ENCODE data around the gene CNOT3.

DNA sequence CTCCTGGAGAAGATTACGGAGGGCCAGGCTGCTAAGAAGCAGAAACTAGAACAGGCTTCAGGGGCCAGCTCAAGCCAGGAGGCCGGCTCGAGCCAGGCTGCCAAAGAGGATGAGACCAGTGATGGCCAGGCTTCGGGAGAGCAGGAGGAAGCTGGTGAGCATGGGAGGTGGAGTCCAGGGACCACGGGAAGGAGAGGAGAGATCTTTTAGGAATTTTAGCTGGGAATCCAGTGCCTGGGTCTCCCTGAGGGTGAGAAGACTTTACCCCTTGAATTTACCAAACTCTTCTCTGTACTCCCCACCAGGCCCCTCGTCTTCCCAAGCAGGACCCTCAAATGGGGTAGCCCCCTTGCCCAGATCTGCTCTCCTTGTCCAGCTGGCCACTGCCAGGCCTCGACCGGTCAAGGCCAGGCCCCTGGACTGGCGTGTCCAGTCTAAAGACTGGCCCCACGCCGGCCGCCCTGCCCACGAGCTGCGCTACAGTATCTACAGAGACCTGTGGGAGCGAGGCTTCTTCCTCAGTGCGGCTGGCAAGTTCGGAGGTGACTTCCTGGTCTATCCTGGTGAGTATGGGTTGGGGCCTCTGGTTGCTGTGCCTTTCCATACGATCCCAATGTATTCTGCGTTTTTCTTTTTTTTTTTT, 54.4 kb downstream of the CNOT3 start:
- TF ChIP-seq, protein P1, sequence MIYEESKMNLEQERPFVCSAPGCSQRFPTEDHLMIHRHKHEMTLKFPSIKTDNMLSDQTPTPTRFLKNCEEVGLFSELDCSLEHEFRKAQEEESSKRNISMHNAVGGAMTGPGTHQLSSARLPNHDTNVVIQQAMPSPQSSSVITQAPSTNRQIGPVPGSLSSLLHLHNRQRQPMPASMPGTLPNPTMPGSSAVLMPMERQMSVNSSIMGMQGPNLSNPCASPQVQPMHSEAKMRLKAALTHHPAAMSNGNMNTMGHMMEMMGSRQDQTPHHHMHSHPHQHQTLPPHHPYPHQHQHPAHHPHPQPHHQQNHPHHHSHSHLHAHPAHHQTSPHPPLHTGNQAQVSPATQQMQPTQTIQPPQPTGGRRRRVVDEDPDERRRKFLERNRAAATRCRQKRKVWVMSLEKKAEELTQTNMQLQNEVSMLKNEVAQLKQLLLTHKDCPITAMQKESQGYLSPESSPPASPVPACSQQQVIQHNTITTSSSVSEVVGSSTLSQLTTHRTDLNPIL (CRISPR knock-in tag; IDR thresholded peaks at IDR 0.05; ENCODE audit: low read depth) = no peak
- no peak for TF ChIP-seq ISL1 (CRISPR knock-in tag; IDR thresholded peaks at IDR 0.05)
- no peak for TF ChIP-seq ZFP3 (CRISPR knock-in tag; IDR thresholded peaks at IDR 0.05)
- TF ChIP-seq ARNTL (CRISPR knock-in tag; IDR thresholded peaks at IDR 0.05; ENCODE audit: borderline replicate concordance, low read depth) = no peak
- TF ChIP-seq OSR1 (CRISPR knock-in tag; IDR thresholded peaks at IDR 0.05) = no peak
- no peak for TF ChIP-seq ZFP30 (CRISPR knock-in tag; IDR thresholded peaks at IDR 0.05)
- TF ChIP-seq SNAI2 (CRISPR knock-in tag; IDR thresholded peaks at IDR 0.05) = no peak
- no peak for TF ChIP-seq TOX (CRISPR knock-in tag; IDR thresholded peaks at IDR 0.05; ENCODE audit: borderline replicate concordance)

Data from SK-N-SH treated with all-trans-retinoic acid at 6 μM for 48 hours (cell line).